K562 (cell line): ENCODE measurements around the gene ZNF622. TPM values are rescaled to one million over a fixed set of nuclear protein-coding genes. Genes with fewer than 3 reads are reported as not detected.

ENCODE experiments used
- ATAC-seq: fragments of 200-7000 bp; cut with Tn5 transposase; 3 replicates; pipeline ENCODE4 v1.9.1; 2020; ENCODE audit warnings: moderate library complexity
- BruUV-seq: library from RNA; stranded (reverse); fragments of 400-500 nt; replicated peaks from 2 replicates; lab custom pipeline; 2021; lab: Mats Ljungman, UMichigan
- CTCF ChIA-PET: fragments of 300-600 bp; formaldehyde crosslinking; extraction: SDS; loops from one replicate; lab custom pipeline; 2021; ENCODE audit warnings: low intra/inter-chr PET ratio; lab: Yijun Ruan, JAX
- POLR2A ChIA-PET: fragments of 300-600, 350-650 bp; sonication (Branson Sonifier 250); formaldehyde crosslinking; extraction: SDS; loops from one replicate; lab custom pipeline; 2021; ENCODE audit warnings: antibody characterized with exemption, inconsistent platforms; lab: Yijun Ruan, JAX
- DNase-seq, 4 experiments: peaks; one replicate each; pipeline versions ENCODE4 v3.0.0 to v3.0.0-alpha.2; 2011 to 2018; ENCODE audit warnings: low spot score in 3 of 4, mixed read lengths in 3 of 4; ENCODE audit errors: extremely low read depth in 1 of 4
- FAIRE-seq: peaks from 2 replicates; lab custom pipeline; 2011; peaks lifted over from hg19 to GRCh38; lab: Jason Lieb, UNC
- H2AFZ ChIP-seq: 2 replicates; pipeline ENCODE4 v1.6.0; 2011; ENCODE audit warnings: low read depth, low read length, control low read depth, inconsistent platforms
- H3K27ac ChIP-seq: fragments of 200-600 bp; 3 replicates; pipeline ENCODE4 v1.8.0; 2011; ENCODE audit warnings: low read depth, mild to moderate bottlenecking, control low read depth, inconsistent platforms, low read length, moderate library complexity, mixed read lengths; ENCODE audit errors: extremely low read depth
- H3K27me3 ChIP-seq, 2 experiments: fragments of 300-600 bp in 1 of 2; 2 replicates in 1 of 2; 3 replicates in 1 of 2; pipeline versions ENCODE4 v1.6.0 to v1.8.0; 2011; ENCODE audit warnings: inconsistent platforms in 2 of 2, low read length in 2 of 2, mild to moderate bottlenecking in 1 of 2, mixed read lengths in 1 of 2, moderate library complexity in 1 of 2; ENCODE audit not compliant: control insufficient read depth in 2 of 2, insufficient read depth in 2 of 2
- H3K36me3 ChIP-seq: fragments of 300-600 bp; 3 replicates; pipeline ENCODE4 v1.8.0; 2011; ENCODE audit warnings: mild to moderate bottlenecking, low read length, inconsistent platforms; ENCODE audit not compliant: control insufficient read depth, insufficient read depth
- H3K4me1 ChIP-seq, 2 experiments: fragments of 200-600 bp in 1 of 2; replicated peaks in 1 of 2; 2 replicates in 1 of 2; 3 replicates in 1 of 2; pipeline versions ENCODE4 v1.5.1 to v1.8.0; 2011; ENCODE audit warnings: inconsistent platforms in 2 of 2, low read length in 2 of 2, mild to moderate bottlenecking in 1 of 2, mixed read lengths in 1 of 2, moderate library complexity in 1 of 2; ENCODE audit not compliant: control insufficient read depth in 2 of 2, insufficient read depth in 2 of 2
- H3K4me2 ChIP-seq: 2 replicates; pipeline ENCODE4 v1.6.1; 2011; ENCODE audit warnings: low read length, control low read depth, inconsistent platforms, mixed read lengths; ENCODE audit not compliant: insufficient read depth
- H3K4me3 ChIP-seq: fragments of 200-600 bp; sonication (generic), shearing (Covaris generic); 2 replicates; pipeline ENCODE4 v1.5.1; 2016; ENCODE audit warnings: control low read depth, inconsistent platforms
- H3K79me2 ChIP-seq: fragments of 200-600 bp; 3 replicates; pipeline ENCODE4 v1.8.0; 2011; ENCODE audit warnings: low read length, inconsistent platforms; ENCODE audit not compliant: control insufficient read depth, insufficient read depth
- H3K9ac ChIP-seq, 2 experiments: 2 replicates each; pipeline versions ENCODE4 v1.6.0 to v1.6.1; 2011; ENCODE audit warnings: low read depth in 2 of 2, low read length in 2 of 2, control low read depth in 1 of 2, inconsistent platforms in 1 of 2, mild to moderate bottlenecking in 1 of 2, mixed read lengths in 1 of 2; ENCODE audit not compliant: insufficient read depth in 1 of 2
- H3K9me1 ChIP-seq: one replicate; pipeline ENCODE4 v1.6.0; 2011; ENCODE audit warnings: inconsistent platforms, mild to moderate bottlenecking, low read length, moderate library complexity; ENCODE audit not compliant: control insufficient read depth, insufficient read depth
- H3K9me3 ChIP-seq: replicated peaks from 2 replicates; pipeline ENCODE4 v1.5.1; 2011; ENCODE audit warnings: low read depth, low read length, inconsistent platforms; ENCODE audit not compliant: control insufficient read depth, insufficient read depth
- H4K20me1 ChIP-seq: replicated peaks from 2 replicates; pipeline ENCODE4 v1.6.1; 2011; ENCODE audit warnings: low read length, inconsistent platforms, mixed read lengths; ENCODE audit not compliant: control insufficient read depth, insufficient read depth
- E2F3 ChIP-seq: fragments of 250-450 bp; sonication (Bioruptor Pico); IDR thresholded peaks from 2 replicates; pipeline ENCODE4 v1.4.0; 2020; ENCODE audit warnings: mild to moderate bottlenecking
- FOXA1 ChIP-seq: fragments of 450-650 bp; IDR thresholded peaks from 2 replicates; pipeline ENCODE4 v1.6.1; 2016; ENCODE audit warnings: mild to moderate bottlenecking, borderline replicate concordance
- HMGXB4 ChIP-seq: sonication (generic); formaldehyde crosslinking; IDR thresholded peaks from 2 replicates; pipeline ENCODE4 v1.8.1; 2023; ENCODE audit warnings: mild to moderate bottlenecking, missing genetic modification reagents
- ILF3 ChIP-seq: fragments of 450-650 bp; IDR thresholded peaks from 2 replicates; pipeline ENCODE4 v1.6.1; 2018; ENCODE audit warnings: antibody characterized with exemption, mild to moderate bottlenecking, moderate library complexity, borderline replicate concordance
- MAFF ChIP-seq: IDR thresholded peaks from 2 replicates; pipeline ENCODE4 v1.6.1; 2012; ENCODE audit warnings: low read length, improper control_type of control experiment
- SFPQ ChIP-seq: fragments of 200-400 bp; formaldehyde crosslinking; IDR thresholded peaks from 2 replicates; pipeline ENCODE4 v1.6.1; 2017; ENCODE audit warnings: mild to moderate bottlenecking, low read depth, low read length, moderate library complexity
- SMARCA4 ChIP-seq: fragments of 450-650 bp; IDR thresholded peaks from 2 replicates; pipeline ENCODE4 v1.6.1; 2016
- SNIP1 ChIP-seq: fragments of 450-650 bp; IDR thresholded peaks from 2 replicates; pipeline ENCODE4 v1.7.1; 2017; ENCODE audit warnings: low read depth, mild to moderate bottlenecking
- TSHZ1 ChIP-seq: fragments of 250-450 bp; sonication (Bioruptor Pico); IDR thresholded peaks from 2 replicates; pipeline ENCODE4 v1.4.0; 2020; ENCODE audit warnings: mild to moderate bottlenecking, moderate library complexity
- USF2 ChIP-seq: sonication (generic); formaldehyde crosslinking; IDR thresholded peaks from 2 replicates; pipeline ENCODE4 v1.5.0; 2020; ENCODE audit warnings: missing genetic modification reagents
- ZBTB8A ChIP-seq: fragments of 450-650 bp; IDR thresholded peaks from 2 replicates; pipeline ENCODE4 v1.6.1; 2018; ENCODE audit warnings: mild to moderate bottlenecking, moderate library complexity; ENCODE audit not compliant: partially characterized antibody
- ZNF217 ChIP-seq: sonication (generic); formaldehyde crosslinking; IDR thresholded peaks from 2 replicates; pipeline ENCODE4 v1.8.0; 2022; ENCODE audit warnings: mild to moderate bottlenecking, missing genetic modification reagents
- ZZZ3 ChIP-seq: fragments of 450-650 bp; IDR thresholded peaks from 2 replicates; pipeline ENCODE4 v1.6.1; 2016; ENCODE audit warnings: antibody characterized with exemption, mild to moderate bottlenecking, moderate library complexity
- WGBS: fragments of 100-300 bp; shearing (Covaris generic); methylation state at CpG from one replicate; pipeline ENCODE4 v1.1.6; 2016; ENCODE audit warnings: low coverage, mixed read lengths; ENCODE audit not compliant: insufficient coverage; ENCODE audit errors: missing lambda C conversion rate; 5-methylcytosine and 5-hydroxymethylcytosine counted together
- in situ Hi-C: fragments of 300-500 bp; cut with MboI; formaldehyde crosslinking; loops from 4 replicates; pipeline ENCODE4 v1.15.0; 2018; ENCODE audit warnings: inconsistent platforms, mixed read lengths
- intact Hi-C: fragments of 100-400 bp; cut with micrococcal nuclease; formaldehyde crosslinking; loops from 2 replicates; pipeline ENCODE4 v1.14.2; 2022
- polyA plus RNA-seq, 8 experiments: library from polyadenylated mRNA; depleted of rRNA in 4 of 8; stranded (reverse) in 5 of 8; unstranded in 3 of 8; fragments of >200 nt; fragmentation: Nextera tagmentation in 2 of 8; fragmentation: Illumina TruSeq in 1 of 8; extraction: Ambion mirVana in 2 of 8; extraction: Trizol in 1 of 8; gene quantifications; 2 replicates each; pipeline versions ENCODE4 v1.2.1 to v1.2.3, GENCODE V29; 2011 to 2014; ENCODE audit warnings: inconsistent platforms in 1 of 8, missing spikeins in 1 of 8
- total RNA-seq, 7 experiments: library from RNA; depleted of rRNA in 6 of 7; stranded (reverse); fragments of >200 nt in 6 of 7; fragmentation: Illumina TruSeq in 2 of 7; extraction: Trizol in 2 of 7; gene quantifications; 2 replicates each; pipeline versions ENCODE4 v1.2.1 to v1.2.3, GENCODE V29; 2011 to 2021; ENCODE audit warnings: low replicate concordance in 1 of 7

Gene ZNF622
- total and polyA plus RNA-seq, 9 of the 15 experiments (the other 6 are each of a cell fraction or from before 2014, with no cell fraction given) = 9.6 to 51.5 (median 32.3) TPM

- TF ChIP-seq USF2 (CRISPR knock-in tag) = no peak
- TF ChIP-seq FOXA1 = no peak
- no peak for TF ChIP-seq SFPQ
- no peak for TF ChIP-seq ZBTB8A
Observed at GRCh38 chr5:16485656-16486055, 20.1 kb upstream of the ZNF622 start (continued).

- no peak overlapping the region for H2AFZ ChIP-seq
- ATAC-seq (no peak), FAIRE-seq (no peak), DNase-seq (no peak)
- intact Hi-C loops = loop anchor here (10.0 kb wide), 1 partner anchor 181 kb away; no protein-coding TSS in a partner anchor
- H3K9me3 ChIP-seq = no peaks in the 10 kb centered on the region
- no peaks in the 10 kb centered on the region for H4K20me1 ChIP-seq
- H3K9ac ChIP-seq = no peak overlapping the region
- H3K27me3 ChIP-seq = peaks cover 5 to 11% of the 10 kb centered on the region in 2 experiments; a peak in 2 of 5 replicates
- no peaks in the 10 kb centered on the region for H3K79me2 ChIP-seq
- no peak overlapping the region for H3K27ac ChIP-seq
- H3K4me2 ChIP-seq = no peak overlapping the region
- no peak overlapping the region for H3K4me3 ChIP-seq
- H3K4me1 ChIP-seq = no peaks in the 10 kb centered on the region
- in situ Hi-C loops = no loop called here
- BruUV-seq = no TSS peak
- POLR2A ChIA-PET = interaction anchor here (1.1 to 1.7 kb wide), 2 partner anchors 18 to 323 kb away, joined by 3 to 4 read pairs; no protein-coding TSS in a partner anchor
- no peaks in the 10 kb centered on the region for H3K36me3 ChIP-seq
- CTCF ChIA-PET = no interaction called here
- WGBS = 0% methylated on average over 1 of the region's 1 CpG
- H3K9me1 ChIP-seq = no peaks in the 10 kb centered on the region
- TF ChIP-seq E2F3 (CRISPR knock-in tag) (no peak), ZZZ3 (no peak), SNIP1 (no peak), TSHZ1 (CRISPR knock-in tag) (no peak), FOXA1 (no peak), ZNF217 (CRISPR knock-in tag) (no peak), SMARCA4 (no peak), MAFF (no peak), HMGXB4 (CRISPR knock-in tag) (no peak), ILF3 (no peak)
Observed at GRCh38 chr5:16484081-16484480, 18.5 kb upstream of the ZNF622 start.
